ENCODE measurements around the gene SLCO3A1.

The SLCO3A1 gene

GRCh38 chr15:91912336-91912735, 58.8 kb downstream of the SLCO3A1 start:
- DNase-seq (ENCODE audit: low spot score), result no peak

GRCh38 chr15:91913560-91913959, 60.1 kb downstream of the SLCO3A1 start:
- no peak for DNase-seq (ENCODE audit: low spot score)

GRCh38 chr15:91915576-91915975, 62.1 kb downstream of the SLCO3A1 start:
- no peak for DNase-seq (ENCODE audit: low spot score)

GRCh38 chr15:91916051-91916450, 62.5 kb downstream of the SLCO3A1 start:
- no peak for DNase-seq (ENCODE audit: low spot score)

GRCh38 chr15:91917686-91918360, 64.3 kb downstream of the SLCO3A1 start:
- DNase-seq (ENCODE audit: low spot score), result no peak

GRCh38 chr15:91919014-91919534, 65.6 kb downstream of the SLCO3A1 start:
- no peak for DNase-seq (ENCODE audit: low spot score)

GRCh38 chr15:91921188-91921842, 67.8 kb downstream of the SLCO3A1 start:
- DNase-seq (ENCODE audit: low spot score), result no peak

GRCh38 chr15:91921843-91922198, 68.3 kb downstream of the SLCO3A1 start:
- DNase-seq (ENCODE audit: low spot score), result no peak

GRCh38 chr15:91922646-91923547, 69.4 kb downstream of the SLCO3A1 start:
- no peak for DNase-seq (ENCODE audit: low spot score)

- DNase-seq (ENCODE audit: low spot score), result no peak
Measured at GRCh38 chr15:91924183-91924582, 70.7 kb downstream of the SLCO3A1 start.

GRCh38 chr15:91924837-91925495, 71.5 kb downstream of the SLCO3A1 start:
- DNase-seq (ENCODE audit: low spot score), result no peak

- no peak for DNase-seq (ENCODE audit: low spot score)
Measured at GRCh38 chr15:91925794-91926193, 72.3 kb downstream of the SLCO3A1 start.

- DNase-seq (ENCODE audit: low spot score), result no peak
Measured at GRCh38 chr15:91926908-91927270, 73.4 kb downstream of the SLCO3A1 start.

GRCh38 chr15:91927585-91927984, 74.1 kb downstream of the SLCO3A1 start:
- no peak for DNase-seq (ENCODE audit: low spot score)

GRCh38 chr15:91928675-91929074, 75.2 kb downstream of the SLCO3A1 start:
- DNase-seq (ENCODE audit: low spot score), result no peak

- no peak for DNase-seq (ENCODE audit: low spot score)
Measured at GRCh38 chr15:91929509-91929908, 76.0 kb downstream of the SLCO3A1 start.

- DNase-seq (ENCODE audit: low spot score), result no peak
Measured at GRCh38 chr15:91930092-91930491, 76.6 kb downstream of the SLCO3A1 start.

GRCh38 chr15:91936182-91936775, 82.8 kb downstream of the SLCO3A1 start:
- no peak for DNase-seq (ENCODE audit: low spot score)

GRCh38 chr15:91936927-91937326, 83.4 kb downstream of the SLCO3A1 start:
- DNase-seq (ENCODE audit: low spot score), result no peak

GRCh38 chr15:91938136-91938535, 84.6 kb downstream of the SLCO3A1 start:
- no peak for DNase-seq (ENCODE audit: low spot score)

GRCh38 chr15:91939403-91939831, 85.9 kb downstream of the SLCO3A1 start:
- no peak for DNase-seq (ENCODE audit: low spot score)

All from SW480 (cell line).